HEK293T (cell line): Measurements from ENCODE around the gene APOBEC3H.

Experiments used
- ARNT ChIP-seq: fragments of 450-650 bp; IDR thresholded peaks from 2 replicates; pipeline ENCODE4 v1.6.1; 2017; ENCODE audit warnings: mild to moderate bottlenecking
- BHLHE40 ChIP-seq: fragments of 450-650 bp; IDR thresholded peaks from 2 replicates; pipeline ENCODE4 v1.6.1; 2016; ENCODE audit warnings: mild to moderate bottlenecking, moderate library complexity, borderline replicate concordance
- CTBP1 ChIP-seq: fragments of 450-650 bp; IDR thresholded peaks from 2 replicates; pipeline ENCODE4 v1.6.1; 2016; ENCODE audit warnings: borderline replicate concordance
- FOXK2 ChIP-seq: fragments of 450-650 bp; IDR thresholded peaks from 2 replicates; pipeline ENCODE4 v1.6.1; 2016; ENCODE audit warnings: mild to moderate bottlenecking
- SP1 ChIP-seq: fragments of 450-650 bp; IDR thresholded peaks from 2 replicates; pipeline ENCODE4 v1.6.1; 2017
- ZNF384 ChIP-seq: fragments of 450-650 bp; IDR thresholded peaks from 2 replicates; pipeline ENCODE4 v1.6.1; 2016

GRCh38 chr22:39098026-39098425, 982 bp downstream of the APOBEC3H start:
- no peak for TF ChIP-seq BHLHE40
- no peak for TF ChIP-seq FOXK2
- no peak for TF ChIP-seq CTBP1
- TF ChIP-seq SP1 = no peak
- no peak for TF ChIP-seq ARNT
- TF ChIP-seq ZNF384 = no peak
